OCI-LY3 (cell line): Measurements from ENCODE around the gene PSMB3.

Experiments
- H2AFZ ChIP-seq: fragments of 200-600, 300-600 bp; shearing (Covaris generic); 2 replicates; pipeline ENCODE4 v1.6.0; 2014; ENCODE audit warnings: antibody characterized with exemption, low read depth, low read length
- H3K27ac ChIP-seq: fragments of 200-600, 300-600 bp; sonication (generic); 2 replicates; pipeline ENCODE4 v1.5.1; 2014; ENCODE audit warnings: mild to moderate bottlenecking, low read length, moderate library complexity, mixed read lengths
- H3K27me3 ChIP-seq: fragments of 200-600, 300-600 bp; sonication (generic); 2 replicates; pipeline ENCODE4 v1.6.1; 2014; ENCODE audit warnings: low read depth, low read length, mixed read lengths
- H3K36me3 ChIP-seq: fragments of 200-600, 300-600 bp; sonication (generic); replicated peaks from 2 replicates; pipeline ENCODE3; 2014; ENCODE audit warnings: low read depth, low read length, mixed read lengths
- H3K4me1 ChIP-seq: fragments of 300-600, 200-600 bp; sonication (generic); 2 replicates; pipeline ENCODE4 v1.6.1; 2014; ENCODE audit warnings: low read length, mixed read lengths
- H3K4me2 ChIP-seq: fragments of 200-600, 300-600 bp; sonication (generic); 2 replicates; pipeline ENCODE4 v1.6.1; 2014; ENCODE audit warnings: low read length, mixed read lengths
- H3K4me3 ChIP-seq: fragments of 300-600, 200-600 bp; sonication (generic); 2 replicates; pipeline ENCODE4 v1.5.1; 2014; ENCODE audit warnings: antibody characterized with exemption, mild to moderate bottlenecking, low read length, moderate library complexity
- H3K79me2 ChIP-seq: fragments of 300-600, 200-600 bp; shearing (Covaris generic); 2 replicates; pipeline ENCODE4 v1.6.1; 2014; ENCODE audit warnings: mild to moderate bottlenecking, low read length, mixed read lengths
- H3K9ac ChIP-seq: fragments of 300-600, 200-600 bp; shearing (Covaris generic); 2 replicates; pipeline ENCODE4 v1.6.0; 2014; ENCODE audit warnings: mild to moderate bottlenecking, low read length, moderate library complexity
- H3K9me3 ChIP-seq: fragments of 200-600, 300-600 bp; shearing (Covaris generic); 2 replicates; pipeline ENCODE4 v1.6.1; 2014; ENCODE audit warnings: low read length, mixed read lengths; ENCODE audit not compliant: insufficient read depth
- H4K20me1 ChIP-seq: fragments of 200-600, 300-600 bp; sonication (generic); 2 replicates; pipeline ENCODE4 v1.6.1; 2016; ENCODE audit warnings: low read length, mixed read lengths; ENCODE audit not compliant: insufficient read depth
- EZH2phosphoT487 ChIP-seq: fragments of 200-600 bp; shearing (Covaris generic); IDR thresholded peaks from 2 replicates; pipeline ENCODE4 v1.6.1; 2018; ENCODE audit warnings: antibody characterized with exemption, mixed run types, low read depth
- TF ChIP-seq, protein P1 (sequence below): fragments of 200-600, 300-600 bp; sonication (generic); IDR thresholded peaks from 2 replicates; pipeline ENCODE4 v1.5.1; 2014; ENCODE audit warnings: antibody characterized with exemption, low read length, low read depth

PSMB3 gene

GRCh38 chr17:38707678-38708351, 44.7 kb upstream of the PSMB3 start:
- Histone ChIP-seq H3K4me1 (peaks cover 9% of the 10 kb centered on the region), H3K9me3 (no peaks in the 10 kb centered on the region), H3K9ac (no peak overlapping the region), H4K20me1 (peaks cover 24% of the 10 kb centered on the region), H3K27me3 (no peaks in the 10 kb centered on the region), H3K79me2 (peaks cover 72% of the 10 kb centered on the region), H3K4me2 (no peak overlapping the region), H3K4me3 (no peak overlapping the region), H3K27ac (no peak overlapping the region), H3K36me3 (peaks cover 46% of the 10 kb centered on the region), H2AFZ (no peak overlapping the region)
- TF ChIP-seq, protein P1, sequence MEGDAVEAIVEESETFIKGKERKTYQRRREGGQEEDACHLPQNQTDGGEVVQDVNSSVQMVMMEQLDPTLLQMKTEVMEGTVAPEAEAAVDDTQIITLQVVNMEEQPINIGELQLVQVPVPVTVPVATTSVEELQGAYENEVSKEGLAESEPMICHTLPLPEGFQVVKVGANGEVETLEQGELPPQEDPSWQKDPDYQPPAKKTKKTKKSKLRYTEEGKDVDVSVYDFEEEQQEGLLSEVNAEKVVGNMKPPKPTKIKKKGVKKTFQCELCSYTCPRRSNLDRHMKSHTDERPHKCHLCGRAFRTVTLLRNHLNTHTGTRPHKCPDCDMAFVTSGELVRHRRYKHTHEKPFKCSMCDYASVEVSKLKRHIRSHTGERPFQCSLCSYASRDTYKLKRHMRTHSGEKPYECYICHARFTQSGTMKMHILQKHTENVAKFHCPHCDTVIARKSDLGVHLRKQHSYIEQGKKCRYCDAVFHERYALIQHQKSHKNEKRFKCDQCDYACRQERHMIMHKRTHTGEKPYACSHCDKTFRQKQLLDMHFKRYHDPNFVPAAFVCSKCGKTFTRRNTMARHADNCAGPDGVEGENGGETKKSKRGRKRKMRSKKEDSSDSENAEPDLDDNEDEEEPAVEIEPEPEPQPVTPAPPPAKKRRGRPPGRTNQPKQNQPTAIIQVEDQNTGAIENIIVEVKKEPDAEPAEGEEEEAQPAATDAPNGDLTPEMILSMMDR: no peak
- no peak for TF ChIP-seq EZH2phosphoT487

- Histone ChIP-seq H4K20me1 (peaks cover 24% of the 10 kb centered on the region), H3K9ac (no peak overlapping the region), H3K9me3 (no peaks in the 10 kb centered on the region), H3K4me1 (peaks cover 9% of the 10 kb centered on the region), H3K79me2 (peaks cover 60% of the 10 kb centered on the region), H3K36me3 (peaks cover 60% of the 10 kb centered on the region), H3K4me3 (no peak overlapping the region), H3K27ac (no peak overlapping the region), H2AFZ (no peak overlapping the region), H3K27me3 (no peaks in the 10 kb centered on the region), H3K4me2 (no peak overlapping the region)
- TF ChIP-seq EZH2phosphoT487: no peak
- TF ChIP-seq, protein P1: no peak
Measured at GRCh38 chr17:38709104-38709820, 43.3 kb upstream of the PSMB3 start.

- peaks cover 52% of the 10 kb centered on the region for H3K79me2 ChIP-seq
- H3K4me3 ChIP-seq: no peak overlapping the region
- H3K27ac ChIP-seq: no peak overlapping the region
- TF ChIP-seq, protein P1: no peak
- TF ChIP-seq EZH2phosphoT487: no peak
- no peak overlapping the region for H2AFZ ChIP-seq
- peaks cover 15% of the 10 kb centered on the region for H3K4me1 ChIP-seq
- no peak overlapping the region for H3K9ac ChIP-seq
- no peaks in the 10 kb centered on the region for H3K9me3 ChIP-seq
- H3K4me2 ChIP-seq: no peak overlapping the region
- no peaks in the 10 kb centered on the region for H3K27me3 ChIP-seq
- peaks cover 63% of the 10 kb centered on the region for H3K36me3 ChIP-seq
- H4K20me1 ChIP-seq: peaks cover 24% of the 10 kb centered on the region
Measured at GRCh38 chr17:38709864-38710603, 42.5 kb upstream of the PSMB3 start.

DNA sequence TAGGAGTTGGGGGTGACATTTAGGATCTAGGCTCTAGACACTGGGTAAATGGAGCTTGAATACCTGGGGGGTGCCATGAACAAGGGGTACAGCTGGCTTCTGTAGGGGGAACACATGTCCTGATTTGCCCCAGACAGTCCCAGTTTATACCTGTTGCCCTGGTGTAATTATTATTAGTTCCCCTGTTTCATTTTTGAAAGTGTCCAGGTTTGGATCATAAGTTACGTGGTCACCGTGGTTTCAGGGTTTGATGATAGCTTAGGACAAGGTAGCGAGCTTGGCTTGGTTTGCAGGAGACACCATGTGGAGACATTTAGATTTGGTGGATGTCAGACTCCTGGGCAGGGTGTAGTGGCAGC, 42.0 kb upstream of the PSMB3 start:
- Histone ChIP-seq H3K4me2 (no peak overlapping the region), H3K4me1 (peaks cover 20% of the 10 kb centered on the region), H3K27me3 (no peaks in the 10 kb centered on the region), H3K9me3 (no peaks in the 10 kb centered on the region), H3K36me3 (peaks cover 67% of the 10 kb centered on the region), H2AFZ (no peak overlapping the region), H3K79me2 (peaks cover 48% of the 10 kb centered on the region), H4K20me1 (peaks cover 24% of the 10 kb centered on the region), H3K9ac (no peak overlapping the region), H3K27ac (no peak overlapping the region), H3K4me3 (no peak overlapping the region)
- TF ChIP-seq EZH2phosphoT487: no peak
- TF ChIP-seq, protein P1: no peak
